Esophagus squamous epithelium (tissue), 5 donors: ENCODE data around the gene IER3. TPM values are rescaled to one million over a fixed set of nuclear protein-coding genes. Genes with fewer than 3 reads are reported as not detected.
A peak's percentile ranks its signal among the peaks of the same experiment; 100 is the strongest.

Source experiments
- DNase-seq: peaks from one replicate; lab custom pipeline; 2025; lab: John Stamatoyannopoulos, UW
- H3K27ac ChIP-seq, 4 donors: fragments of 200-600 bp; sonication (generic); one replicate each; pipeline ENCODE4 v1.5.1; 2016 to 2019; ENCODE audit warnings: mild to moderate bottlenecking in 1 of 4
- H3K27me3 ChIP-seq, 4 donors: fragments of 200-600 bp; sonication (generic); 1 replicate in 3 of 4; 2 replicates in 1 of 4; pipeline versions ENCODE4 v1.5.1 to v1.6.0; 2017 to 2021; ENCODE audit warnings: antibody characterized with exemption in 1 of 4
- H3K36me3 ChIP-seq, 3 donors: fragments of 200-600 bp; sonication (generic); one replicate each; pipeline ENCODE4 v1.5.1; 2016 to 2019
- H3K4me1 ChIP-seq, 3 donors: fragments of 200-600 bp; sonication (generic); one replicate each; pipeline ENCODE4 v1.5.1; 2017 to 2019
- H3K4me3 ChIP-seq, 4 donors: fragments of 200-600 bp; sonication (generic); 1 replicate in 3 of 4; 2 replicates in 1 of 4; pipeline ENCODE4 v1.5.1; 2016 to 2019; ENCODE audit warnings: mild to moderate bottlenecking in 2 of 4, moderate library complexity in 1 of 4
- H3K9me3 ChIP-seq, 3 donors: fragments of 200-600 bp; sonication (generic); one replicate each; pipeline ENCODE4 v1.5.1; 2016 to 2019
- POLR2A ChIP-seq, 4 donors: fragments of 450-650 bp; IDR thresholded peaks; one replicate each; pipeline ENCODE4 v1.6.1; 2017; ENCODE audit warnings: antibody characterized with exemption in 4 of 4, mild to moderate bottlenecking in 4 of 4, moderate library complexity in 3 of 4
- WGBS, 2 donors: methylation state at CpG; one replicate each; pipeline ENCODE4 v1.1.5; 2018; 5-methylcytosine and 5-hydroxymethylcytosine counted together
- intact Hi-C: fragments of 100-400 bp; cut with DNase I; formaldehyde crosslinking; loops from one replicate; pipeline ENCODE4 v1.15.0; 2022
- total RNA-seq, 4 donors: library from RNA; depleted of rRNA; stranded (reverse); fragments of >200 nt; gene quantifications; one replicate each; pipeline ENCODE4 v1.1.0, GENCODE V29; 2016
- TF ChIP-seq, protein P1 (sequence below), 6 experiments: fragments of 450-650 bp in 4 of 6; fragments of 200-600 bp in 2 of 6; sonication (generic) in 2 of 6; IDR thresholded peaks; one replicate each; pipeline ENCODE4 v1.5.1; 2016 to 2019; ENCODE audit warnings: antibody characterized with exemption in 6 of 6, mild to moderate bottlenecking in 4 of 6, moderate library complexity in 4 of 6
- donor health status: DM: yes; HTN: yes; CAD: no.

Gene IER3
- total RNA-seq, 4 donors from 2014 or later, result 41.4 to 87.9 (median 66.0) TPM

DNA sequence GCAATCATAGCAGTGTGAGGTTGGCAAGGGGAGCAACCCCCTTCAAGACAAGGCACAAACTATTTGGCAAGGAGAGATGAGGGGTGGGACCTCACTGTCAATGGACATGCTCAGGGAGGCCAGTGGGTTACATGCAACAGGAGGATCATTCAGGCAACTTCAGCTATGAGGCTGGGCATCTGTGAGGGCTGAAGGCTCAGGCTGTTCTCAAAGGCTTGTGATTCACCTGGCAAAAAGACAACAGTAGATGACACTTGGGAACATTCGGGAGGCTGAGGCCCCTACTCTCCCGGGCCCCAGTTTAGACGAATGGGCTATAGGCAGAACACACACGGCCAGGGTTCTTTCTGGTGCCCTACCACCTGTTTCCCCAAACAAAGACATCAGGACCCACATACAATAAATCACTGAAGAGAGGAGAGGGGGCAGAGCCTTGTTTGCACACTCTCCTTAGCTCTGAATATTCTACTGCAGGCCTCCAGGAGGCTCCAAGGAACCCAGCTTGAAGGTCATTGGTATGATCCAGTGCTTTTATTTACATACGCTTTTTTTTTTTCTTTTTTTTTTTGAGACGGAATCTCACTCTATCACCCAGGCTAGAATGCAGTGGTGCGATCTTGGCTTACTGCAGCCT lies 16.3 kb downstream of the IER3 start:
- no peaks in the 10 kb centered on the region for H3K9me3 ChIP-seq
- no peaks in the 10 kb centered on the region for H3K27me3 ChIP-seq
- intact Hi-C loops, result no loop called here
- H3K4me1 ChIP-seq, result peaks cover 13 to 64% (median 14%) of the 10 kb centered on the region in 3 donors
- no peak overlapping the region for H3K4me3 ChIP-seq
- peak overlapping the region in 3 of 4 donors; percentile 1 to 48 (median 29) for H3K27ac ChIP-seq
- TF ChIP-seq, protein P1, sequence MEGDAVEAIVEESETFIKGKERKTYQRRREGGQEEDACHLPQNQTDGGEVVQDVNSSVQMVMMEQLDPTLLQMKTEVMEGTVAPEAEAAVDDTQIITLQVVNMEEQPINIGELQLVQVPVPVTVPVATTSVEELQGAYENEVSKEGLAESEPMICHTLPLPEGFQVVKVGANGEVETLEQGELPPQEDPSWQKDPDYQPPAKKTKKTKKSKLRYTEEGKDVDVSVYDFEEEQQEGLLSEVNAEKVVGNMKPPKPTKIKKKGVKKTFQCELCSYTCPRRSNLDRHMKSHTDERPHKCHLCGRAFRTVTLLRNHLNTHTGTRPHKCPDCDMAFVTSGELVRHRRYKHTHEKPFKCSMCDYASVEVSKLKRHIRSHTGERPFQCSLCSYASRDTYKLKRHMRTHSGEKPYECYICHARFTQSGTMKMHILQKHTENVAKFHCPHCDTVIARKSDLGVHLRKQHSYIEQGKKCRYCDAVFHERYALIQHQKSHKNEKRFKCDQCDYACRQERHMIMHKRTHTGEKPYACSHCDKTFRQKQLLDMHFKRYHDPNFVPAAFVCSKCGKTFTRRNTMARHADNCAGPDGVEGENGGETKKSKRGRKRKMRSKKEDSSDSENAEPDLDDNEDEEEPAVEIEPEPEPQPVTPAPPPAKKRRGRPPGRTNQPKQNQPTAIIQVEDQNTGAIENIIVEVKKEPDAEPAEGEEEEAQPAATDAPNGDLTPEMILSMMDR (IDR thresholded peaks at IDR 0.05), result no peak
- no peak for TF ChIP-seq POLR2A (IDR thresholded peaks at IDR 0.05)
- DNase-seq, result no peak
- peaks cover 29 to 98% (median 47%) of the 10 kb centered on the region in 3 donors for H3K36me3 ChIP-seq
- 46 to 50% methylated on average over 6 to 7 of the region's 7 CpGs for WGBS, 2 donors

DNA sequence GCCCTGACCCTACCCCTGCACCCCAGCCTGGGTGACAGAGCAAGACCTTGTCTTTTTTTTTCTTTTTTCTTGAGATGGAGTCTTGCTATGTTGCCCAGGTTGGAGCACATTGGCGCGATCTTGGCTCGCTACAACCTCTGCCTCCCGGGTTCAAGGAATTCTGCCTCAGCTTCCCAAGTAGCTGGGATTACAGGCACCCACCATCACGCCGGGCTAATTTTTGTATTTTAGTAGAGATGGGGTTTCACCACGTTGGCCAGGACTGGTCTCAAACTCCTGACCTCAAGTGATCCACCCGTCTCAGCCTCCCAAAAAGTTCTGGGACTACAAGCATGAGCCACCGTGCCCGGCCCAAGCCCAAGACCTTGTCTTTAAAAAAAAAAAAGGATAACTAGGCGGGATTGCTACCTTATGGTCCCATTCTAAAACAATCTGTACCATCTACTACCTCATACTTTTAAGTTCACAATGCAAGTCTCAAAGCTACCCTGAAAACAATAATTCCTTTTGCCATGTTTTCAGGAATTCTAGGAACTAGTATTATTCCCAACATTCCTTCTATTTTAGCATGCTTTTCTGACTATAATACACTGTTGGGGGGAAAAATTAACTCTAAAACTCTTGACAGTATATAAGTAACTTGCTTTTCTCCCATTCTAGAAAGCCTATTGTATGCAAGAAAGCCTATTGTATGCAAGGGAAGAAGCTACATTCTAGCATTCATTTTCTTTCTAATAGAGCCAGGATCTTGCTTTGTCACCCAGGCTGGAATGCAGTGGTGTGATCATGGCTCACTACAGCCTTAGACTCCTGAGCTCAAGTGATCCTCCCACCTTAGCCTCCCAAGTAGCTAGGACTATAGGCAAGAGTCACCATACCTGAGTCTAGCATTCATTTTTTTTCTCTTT lies 17.6 kb downstream of the IER3 start:
- 76 to 84% methylated on average over 10 to 11 of the region's 11 CpGs for WGBS, 2 donors
- no peak for DNase-seq
- intact Hi-C loops, result no loop called here
- Histone ChIP-seq H3K36me3 (peaks cover 36 to 93% (median 55%) of the 10 kb centered on the region in 3 donors), H3K9me3 (no peaks in the 10 kb centered on the region), H3K27ac (peak overlapping the region in 3 of 4 donors; percentile 6 to 96 (median 10)), H3K27me3 (no peaks in the 10 kb centered on the region), H3K4me3 (no peak overlapping the region), H3K4me1 (peaks cover 25 to 77% (median 27%) of the 10 kb centered on the region in 3 donors)
- TF ChIP-seq, protein P1 (IDR thresholded peaks at IDR 0.05), result no peak
- no peak for TF ChIP-seq POLR2A (IDR thresholded peaks at IDR 0.05)

DNA sequence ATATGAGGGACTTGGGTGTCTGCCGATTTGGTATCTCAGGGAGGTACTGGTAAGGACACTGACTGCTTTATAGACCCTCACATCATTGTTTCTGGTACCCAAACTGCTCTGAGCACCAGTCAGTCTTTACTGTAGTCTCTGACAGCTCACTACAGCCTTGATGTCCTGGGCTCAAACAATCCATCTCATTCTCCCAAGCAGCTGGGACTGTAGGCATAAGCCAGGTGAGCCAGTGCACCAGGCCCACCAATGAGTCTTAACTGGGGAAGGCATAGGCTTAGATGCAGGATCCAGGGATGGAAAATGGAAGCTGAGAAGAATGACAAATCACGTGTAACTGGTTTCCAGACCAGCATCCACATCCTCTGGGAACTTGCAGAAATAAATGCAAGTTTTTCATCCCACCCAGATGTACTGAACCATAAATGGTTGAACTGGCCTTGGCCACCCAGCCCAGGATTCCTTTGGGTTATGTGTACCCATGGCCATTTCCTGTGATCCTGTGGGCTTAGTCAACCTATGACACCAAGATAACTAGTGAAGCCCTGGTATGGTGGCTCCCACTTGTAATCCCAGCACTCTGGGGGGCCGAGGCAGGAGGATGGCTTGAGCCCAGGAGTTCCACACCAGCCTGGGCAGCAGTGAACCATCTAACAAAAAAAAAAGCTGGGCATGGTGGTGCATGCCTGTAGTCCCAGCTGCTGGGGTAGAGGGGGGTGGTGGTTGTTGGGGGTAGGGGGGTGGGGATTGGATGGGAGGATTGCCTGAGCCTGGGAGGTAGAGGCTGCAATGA lies 18.4 kb downstream of the IER3 start:
- Histone ChIP-seq H3K36me3 (peaks cover 36 to 86% (median 55%) of the 10 kb centered on the region in 3 donors), H3K9me3 (no peaks in the 10 kb centered on the region), H3K27me3 (no peaks in the 10 kb centered on the region), H3K27ac (peak overlapping the region; percentile 6 to 96 (median 29)), H3K4me1 (peaks cover 25 to 74% (median 31%) of the 10 kb centered on the region in 3 donors), H3K4me3 (no peak overlapping the region)
- no peak for DNase-seq
- intact Hi-C loops, result no loop called here
- 29 to 61% methylated on average over 2 of the region's 3 CpGs for WGBS, 2 donors
- TF ChIP-seq, protein P1 (IDR thresholded peaks at IDR 0.05), result no peak
- TF ChIP-seq POLR2A (IDR thresholded peaks at IDR 0.05), result no peak

DNA sequence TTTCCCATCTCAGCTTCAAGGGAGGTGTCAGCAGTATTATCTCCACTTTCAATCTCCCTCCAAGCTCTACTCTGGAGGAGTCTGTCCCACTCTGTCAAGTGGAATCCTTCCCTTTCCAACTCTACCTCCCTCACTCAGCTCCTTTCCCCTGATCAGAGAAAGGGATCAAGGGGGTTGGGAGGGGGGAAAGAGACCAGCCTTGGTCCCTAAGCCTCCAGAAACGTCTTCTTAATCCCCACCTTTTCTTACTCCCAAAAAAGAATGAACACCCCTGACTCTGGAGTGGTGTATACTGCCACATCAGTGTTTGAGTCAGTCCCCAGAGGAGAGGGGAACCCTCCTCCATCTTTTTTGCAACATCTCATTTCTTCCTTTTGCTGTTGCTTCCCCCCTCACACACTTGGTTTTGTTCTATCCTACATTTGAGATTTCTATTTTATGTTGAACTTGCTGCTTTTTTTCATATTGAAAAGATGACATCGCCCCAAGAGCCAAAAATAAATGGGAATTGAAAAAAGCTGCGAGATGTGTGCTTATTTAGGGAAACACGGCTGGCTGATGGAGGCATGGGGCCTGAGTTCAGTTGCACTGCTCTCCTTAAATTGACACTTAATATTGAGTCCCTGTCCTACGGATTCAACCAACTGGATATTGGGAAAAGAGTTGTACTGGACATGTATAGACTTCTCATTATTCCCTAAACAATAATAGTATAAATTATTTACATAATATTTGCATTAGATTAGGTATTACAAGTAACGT lies 19.3 kb downstream of the IER3 start:
- intact Hi-C loops, result no loop called here
- H3K27me3 ChIP-seq, result no peaks in the 10 kb centered on the region
- H3K9me3 ChIP-seq, result no peaks in the 10 kb centered on the region
- H3K27ac ChIP-seq, result peak overlapping the region in 3 of 4 donors; percentile 34 to 96 (median 40)
- 29 to 41% methylated on average over 6 of the region's 6 CpGs for WGBS, 2 donors
- no peak for DNase-seq
- TF ChIP-seq, protein P1 (IDR thresholded peaks at IDR 0.05), result no peak
- no peak for TF ChIP-seq POLR2A (IDR thresholded peaks at IDR 0.05)
- H3K4me3 ChIP-seq, result no peak overlapping the region
- H3K36me3 ChIP-seq, result peaks cover 30 to 78% (median 48%) of the 10 kb centered on the region in 3 donors
- H3K4me1 ChIP-seq, result peaks cover 20 to 70% (median 31%) of the 10 kb centered on the region in 3 donors
